Sigmoid colon (tissue), 7 donors: Measurements from ENCODE around the gene OR1L1. TPM values are rescaled to one million over a fixed set of nuclear protein-coding genes. Genes with fewer than 3 reads are reported as not detected.

ENCODE experiments used
- DNase-seq: peaks from one replicate; pipeline ENCODE4 v3.0.0-alpha.2; 2019
- H3K27ac ChIP-seq, 4 donors: fragments of 200-600 bp; sonication (generic); one replicate each; pipeline ENCODE4 v1.5.1; 2016 to 2019; ENCODE audit warnings: mild to moderate bottlenecking in 1 of 4
- H3K27me3 ChIP-seq, 3 donors: fragments of 200-600 bp; sonication (generic); one replicate each; pipeline ENCODE4 v1.5.1; 2019; ENCODE audit warnings: mild to moderate bottlenecking in 1 of 3
- H3K36me3 ChIP-seq, 4 donors: fragments of 200-600 bp; sonication (generic); one replicate each; pipeline ENCODE4 v1.5.1; 2016 to 2019
- H3K4me1 ChIP-seq, 4 donors: fragments of 200-600 bp; sonication (generic); one replicate each; pipeline ENCODE4 v1.5.1; 2017 to 2019
- H3K4me3 ChIP-seq, 4 donors: fragments of 200-600 bp; sonication (generic); one replicate each; pipeline ENCODE4 v1.5.1; 2017 to 2019; ENCODE audit warnings: mild to moderate bottlenecking in 2 of 4, moderate library complexity in 1 of 4
- H3K9me3 ChIP-seq, 4 donors: fragments of 200-600 bp in 3 of 4; sonication (generic) in 3 of 4; one replicate each; pipeline versions ENCODE4 v1.5.1 to v1.6.1; 2013 to 2019
- CTCF ChIP-seq, 4 experiments: fragments of 450-650 bp in 3 of 4; fragments of 200-600 bp in 1 of 4; IDR thresholded peaks; one replicate each; pipeline ENCODE4 v1.5.1; 2016 to 2019; ENCODE audit warnings: antibody characterized with exemption in 4 of 4, mild to moderate bottlenecking in 3 of 4, moderate library complexity in 2 of 4
- EP300 ChIP-seq, 4 donors: sonication (generic); formaldehyde crosslinking; IDR thresholded peaks; one replicate each; pipeline ENCODE4 v1.6.1; 2017; ENCODE audit warnings: antibody characterized with exemption in 4 of 4
- POLR2A ChIP-seq, 2 donors: fragments of 450-650 bp; IDR thresholded peaks; one replicate each; pipeline ENCODE4 v1.6.1; 2016; ENCODE audit warnings: antibody characterized with exemption in 2 of 2, mild to moderate bottlenecking in 2 of 2, moderate library complexity in 2 of 2
- POLR2AphosphoS5 ChIP-seq, 4 donors: sonication (generic); formaldehyde crosslinking; IDR thresholded peaks; one replicate each; pipeline ENCODE4 v1.6.1; 2017; ENCODE audit warnings: antibody characterized with exemption in 4 of 4
- WGBS, 2 donors: extraction: QIAGEN DNeasy Blood & Tissue Kit; methylation state at CpG; one replicate each; pipeline ENCODE4 v1.1.7; 2013; 5-methylcytosine and 5-hydroxymethylcytosine counted together
- intact Hi-C: fragments of 100-400 bp; cut with DNase I; formaldehyde crosslinking; loops from one replicate; pipeline ENCODE4 v1.15.1; 2023
- polyA plus RNA-seq, 3 donors: library from polyadenylated mRNA; stranded (reverse); fragments of 200-250 nt; gene quantifications; one replicate each; pipeline ENCODE4 v1.2.3, GENCODE V29; 2013
- total RNA-seq, 4 donors: library from RNA; depleted of rRNA; stranded (reverse); fragments of >200 nt; gene quantifications; one replicate each; pipeline ENCODE4 v1.1.0, GENCODE V29; 2016
- donor health status: healthy with polysubstance abuse.
- donor health status: Bipolar disorder and iron deficiency.
- donor health status: healthy.

The OR1L1 gene
- total and polyA plus RNA-seq, 7 donors = not detected

- Histone ChIP-seq H3K9me3 (no peaks in the 10 kb centered on the region), H3K27ac (no peak within 1 kb of the TSS), H3K27me3 (no peaks in the 10 kb centered on the region), H3K36me3 (no peaks in the 10 kb centered on the region), H3K4me1 (no peaks in the 10 kb centered on the region), H3K4me3 (no peak within 1 kb of the TSS)
- DNase-seq = no peak
- TF ChIP-seq POLR2A (IDR thresholded peaks at IDR 0.05) (no peak), POLR2AphosphoS5 (IDR thresholded peaks at IDR 0.05) (no peak), EP300 (IDR thresholded peaks at IDR 0.05) (no peak), CTCF (IDR thresholded peaks at IDR 0.05) (no peak)
- 85 to 92% methylated on average over 3 of the region's 3 CpGs for WGBS, 2 donors
- intact Hi-C loops = no loop called here
Observed at GRCh38 chr9:122657527-122657926, 4.0 kb upstream of the OR1L1 start, which contains the start of gene OR1B1. TSS of gene OR1B1 (minus strand) at chr9:122657627.

- TF ChIP-seq POLR2A (IDR thresholded peaks at IDR 0.05) (no peak), CTCF (IDR thresholded peaks at IDR 0.05) (no peak), EP300 (IDR thresholded peaks at IDR 0.05) (no peak), POLR2AphosphoS5 (IDR thresholded peaks at IDR 0.05) (no peak)
Observed at GRCh38 chr9:122672481-122672880, 11.0 kb downstream of the OR1L1 start.

GRCh38 chr9:122684851-122685250, 23.3 kb downstream of the OR1L1 start:
- Histone ChIP-seq H3K4me3 (no peak overlapping the region), H3K27me3 (no peaks in the 10 kb centered on the region), H3K27ac (no peak overlapping the region), H3K36me3 (no peaks in the 10 kb centered on the region), H3K9me3 (peaks cover 0 to 3% (median 0%) of the 10 kb centered on the region in 4 donors), H3K4me1 (no peaks in the 10 kb centered on the region)
- intact Hi-C loops = no loop called here
- no peak for DNase-seq
- TF ChIP-seq CTCF (IDR thresholded peaks at IDR 0.05) (no peak), EP300 (IDR thresholded peaks at IDR 0.05) (no peak), POLR2AphosphoS5 (IDR thresholded peaks at IDR 0.05) (no peak), POLR2A (IDR thresholded peaks at IDR 0.05) (no peak)

More at GRCh38 chr9:122672481-122672880, 11.0 kb downstream of the OR1L1 start:
- Histone ChIP-seq H3K27me3 (no peaks in the 10 kb centered on the region), H3K4me1 (no peaks in the 10 kb centered on the region), H3K9me3 (peaks cover 0 to 14% (median 0%) of the 10 kb centered on the region in 4 donors), H3K4me3 (no peak overlapping the region), H3K27ac (no peak overlapping the region), H3K36me3 (no peaks in the 10 kb centered on the region)
- WGBS, 2 donors = 59 to 70% methylated on average over 2 of the region's 2 CpGs
- DNase-seq = no peak
- intact Hi-C loops = no loop called here

GRCh38 chr9:122695696-122696095, 34.2 kb downstream of the OR1L1 start:
- Histone ChIP-seq H3K4me3 (no peak overlapping the region), H3K27ac (no peak overlapping the region), H3K4me1 (no peaks in the 10 kb centered on the region), H3K27me3 (no peaks in the 10 kb centered on the region), H3K9me3 (peaks cover 0 to 6% (median 2%) of the 10 kb centered on the region in 4 donors), H3K36me3 (no peaks in the 10 kb centered on the region)
- 93 to 96% methylated on average over 1 of the region's 1 CpG for WGBS, 2 donors
- TF ChIP-seq EP300 (IDR thresholded peaks at IDR 0.05) (no peak), POLR2AphosphoS5 (IDR thresholded peaks at IDR 0.05) (no peak), POLR2A (IDR thresholded peaks at IDR 0.05) (no peak), CTCF (IDR thresholded peaks at IDR 0.05) (no peak)
- no peak for DNase-seq
- intact Hi-C loops = no loop called here

Other genes with a start within 250 kb of the OR1L1 start
- gene OR1J1, start 183.8 kb upstream of the OR1L1 start, total RNA-seq = not detected
- not detected for gene OR1J1, start 183.8 kb upstream of the OR1L1 start, polyA plus RNA-seq
- gene OR1J2, start 150.9 kb upstream of the OR1L1 start, total RNA-seq = under 1 TPM in 1 of 4 donors, not detected in 3; 0.68 TPM
- not detected for gene OR1J2, start 150.9 kb upstream of the OR1L1 start, polyA plus RNA-seq
- not detected for gene OR1J4, start 142.6 kb upstream of the OR1L1 start, total RNA-seq
- not detected for gene OR1J4, start 142.6 kb upstream of the OR1L1 start, polyA plus RNA-seq
- not detected for gene OR1N1, start 134.4 kb upstream of the OR1L1 start, total RNA-seq
- not detected for gene OR1N1, start 134.4 kb upstream of the OR1L1 start, polyA plus RNA-seq
- gene OR1N2, start 108.6 kb upstream of the OR1L1 start, total RNA-seq = not detected
- gene OR1N2, start 108.6 kb upstream of the OR1L1 start, polyA plus RNA-seq = not detected
- gene OR1L8, start 78.3 kb upstream of the OR1L1 start, total RNA-seq = under 1 TPM in 1 of 4 donors, not detected in 3; 0.33 TPM
- not detected for gene OR1L8, start 78.3 kb upstream of the OR1L1 start, polyA plus RNA-seq
- not detected for gene OR1Q1, start 47.0 kb upstream of the OR1L1 start, total RNA-seq
- not detected for gene OR1Q1, start 47.0 kb upstream of the OR1L1 start, polyA plus RNA-seq
- gene OR1B1, start 4.1 kb upstream of the OR1L1 start, total RNA-seq = not detected
- not detected for gene OR1B1, start 4.1 kb upstream of the OR1L1 start, polyA plus RNA-seq
- not detected for gene OR1L3, start 13.4 kb downstream of the OR1L1 start, total RNA-seq
- gene OR1L3, start 13.4 kb downstream of the OR1L1 start, polyA plus RNA-seq = not detected
- not detected for gene OR1L4, start 62.3 kb downstream of the OR1L1 start, total RNA-seq
- not detected for gene OR1L4, start 62.3 kb downstream of the OR1L1 start, polyA plus RNA-seq
- gene OR1L6, start 80.6 kb downstream of the OR1L1 start, total RNA-seq = not detected
- not detected for gene OR1L6, start 80.6 kb downstream of the OR1L1 start, polyA plus RNA-seq
- gene OR5C1, start 127.2 kb downstream of the OR1L1 start, total RNA-seq = not detected
- gene OR5C1, start 127.2 kb downstream of the OR1L1 start, polyA plus RNA-seq = not detected
- gene OR1K1, start 138.4 kb downstream of the OR1L1 start, total RNA-seq = not detected
- not detected for gene OR1K1, start 138.4 kb downstream of the OR1L1 start, polyA plus RNA-seq
- 10 to 100 TPM; 16.7 to 26.0 (median 21.4) TPM for gene PDCL, start 166.9 kb downstream of the OR1L1 start, total RNA-seq
- gene PDCL, start 166.9 kb downstream of the OR1L1 start, polyA plus RNA-seq = 10 to 100 TPM in 2 of 3 donors, 1 to 10 TPM in 1; 9.3 to 13.8 (median 11.8) TPM
- 10 to 100 TPM; 43.8 to 49.5 (median 46.8) TPM for gene RC3H2, start 243.6 kb downstream of the OR1L1 start, total RNA-seq
- gene RC3H2, start 243.6 kb downstream of the OR1L1 start, polyA plus RNA-seq = 10 to 100 TPM; 11.4 to 13.1 (median 12.0) TPM